HepG2 (cell line): Measurements from ENCODE around the gene CDK10. TPM values are rescaled to one million over a fixed set of nuclear protein-coding genes. Genes with fewer than 3 reads are reported as not detected.
A peak's percentile ranks its signal among the peaks of the same experiment; 100 is the strongest.

Source experiments
- ARNTL ChIP-seq: sonication (generic); formaldehyde crosslinking; IDR thresholded peaks from 2 replicates; pipeline ENCODE4 v1.4.0; 2020; ENCODE audit warnings: mild to moderate bottlenecking, missing genetic modification reagents
- CCAR2 ChIP-seq: fragments of 200-400 bp; formaldehyde crosslinking; optimal IDR thresholded peaks from 2 replicates; pipeline ENCODE3; 2018; ENCODE audit warnings: low read depth, mild to moderate bottlenecking, low read length, moderate library complexity
- MAFF ChIP-seq: IDR thresholded peaks from 2 replicates; pipeline ENCODE4 v1.6.1; 2011; ENCODE audit warnings: low read depth, low read length, improper control_type of control experiment
- MTF2 ChIP-seq: sonication (generic); formaldehyde crosslinking; IDR thresholded peaks from 2 replicates; pipeline ENCODE4 v1.5.0; 2020; ENCODE audit warnings: missing genetic modification reagents, borderline replicate concordance
- MXI1 ChIP-seq: IDR thresholded peaks from 3 replicates; pipeline ENCODE4 v1.6.1; 2012; ENCODE audit warnings: low read depth, low read length, inconsistent platforms, borderline replicate concordance
- REL ChIP-seq: sonication (generic); formaldehyde crosslinking; conservative IDR thresholded peaks from 2 replicates; pipeline ENCODE4 v1.8.0; 2022; ENCODE audit warnings: mild to moderate bottlenecking, missing genetic modification reagents, moderate library complexity
- SCMH1 ChIP-seq: sonication (generic); formaldehyde crosslinking; IDR thresholded peaks from 2 replicates; pipeline ENCODE4 v1.9.0; 2021; ENCODE audit warnings: missing genetic modification reagents, mild to moderate bottlenecking, borderline replicate concordance
- ZFP37 ChIP-seq: sonication (generic); formaldehyde crosslinking; IDR thresholded peaks from 2 replicates; pipeline ENCODE4 v1.4.0; 2020; ENCODE audit warnings: missing genetic modification reagents, borderline replicate concordance
- ZNF12 ChIP-seq: sonication (generic); formaldehyde crosslinking; IDR thresholded peaks from 2 replicates; pipeline ENCODE4 v1.5.0; 2020; ENCODE audit warnings: missing genetic modification reagents
- ZNF572 ChIP-seq: sonication (generic); formaldehyde crosslinking; IDR thresholded peaks from 2 replicates; pipeline ENCODE4 v1.5.1; 2020; ENCODE audit warnings: mild to moderate bottlenecking, missing genetic modification reagents
- ZSCAN12 ChIP-seq: sonication (generic); formaldehyde crosslinking; IDR thresholded peaks from 2 replicates; pipeline ENCODE4 v1.9.0; 2021; ENCODE audit warnings: mild to moderate bottlenecking, missing genetic modification reagents
- polyA plus RNA-seq, 8 experiments: library from polyadenylated mRNA; depleted of rRNA in 3 of 8; stranded (reverse) in 7 of 8; unstranded in 1 of 8; fragments of >200 nt; fragmentation: Illumina TruSeq in 4 of 8; extraction: Trizol in 4 of 8; gene quantifications; 2 replicates each; pipeline versions ENCODE4 v1.2.1 to v1.2.3, GENCODE V29; 2011 to 2016; ENCODE audit warnings: low read depth in 4 of 8, missing spikeins in 1 of 8, mixed read lengths in 1 of 8; ENCODE audit not compliant: insufficient read depth in 1 of 8
- total RNA-seq, 5 experiments: library from RNA; depleted of rRNA; stranded (reverse); fragments of >200 nt; fragmentation: Illumina TruSeq; extraction: Trizol; gene quantifications; 2 replicates each; pipeline ENCODE4 v1.2.3, GENCODE V29; 2016; ENCODE audit warnings: low read depth in 1 of 5
- TF ChIP-seq, protein P1 (sequence below): sonication (generic); formaldehyde crosslinking; IDR thresholded peaks from 2 replicates; pipeline ENCODE4 v1.5.1; 2020; ENCODE audit warnings: missing genetic modification reagents, mild to moderate bottlenecking, borderline replicate concordance
- TF ChIP-seq, protein P2 (sequence below): sonication (generic); formaldehyde crosslinking; IDR thresholded peaks from 2 replicates; pipeline ENCODE4 v1.5.0; 2020; ENCODE audit warnings: mild to moderate bottlenecking, missing genetic modification reagents, borderline replicate concordance
- TF ChIP-seq, protein P3 (sequence below): IDR thresholded peaks from 2 replicates; pipeline ENCODE4 v1.6.1; 2018; ENCODE audit warnings: missing genetic modification reagents, mild to moderate bottlenecking, missing compliant biosample characterization

CDK10 gene
- total and polyA plus RNA-seq, 2 of the 13 experiments (the other 11 are each of a cell fraction or from before 2014, with no cell fraction given), result 2.5 to 3.9 TPM

DNA sequence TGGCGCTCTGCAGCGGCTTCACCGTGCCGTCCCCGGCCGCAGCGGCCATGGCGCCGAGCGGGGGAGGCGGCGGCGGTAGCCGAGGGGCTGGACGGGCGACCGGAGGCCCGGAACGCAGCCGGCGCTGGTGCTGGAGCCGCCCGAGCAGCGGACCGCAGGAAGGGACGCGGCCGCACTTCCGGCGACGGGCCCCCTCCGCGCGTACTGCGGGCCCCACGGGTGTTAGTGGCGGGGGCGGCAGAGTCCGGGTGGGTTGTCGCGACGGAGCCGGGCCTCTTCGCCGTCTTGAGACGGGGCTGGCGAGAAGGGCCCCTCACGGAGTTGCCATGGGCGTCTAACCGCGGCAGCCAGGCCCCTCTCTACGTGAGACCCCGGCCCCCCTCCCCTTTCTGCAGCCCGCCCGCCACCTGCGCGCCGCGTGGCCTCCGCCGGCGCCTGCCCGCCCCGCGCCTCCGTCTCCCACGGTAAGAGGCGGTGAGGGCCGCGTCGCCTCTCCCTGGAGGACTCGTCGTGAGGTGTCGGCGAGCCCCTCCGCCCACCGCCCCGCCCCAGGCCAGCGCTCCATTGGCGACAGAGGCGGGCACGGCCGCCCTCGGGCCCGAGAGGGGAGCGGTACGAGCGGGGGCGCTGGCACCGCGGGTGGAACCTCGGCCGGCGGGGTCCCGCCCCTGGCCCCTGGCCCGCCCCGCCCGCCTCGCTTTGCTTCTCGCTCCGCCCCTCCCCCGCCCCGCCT, 34.5 kb downstream of the CDK10 start, which contains the start of the genes VPS9D1 and ZNF276 (continued):
- TF ChIP-seq, protein P1, sequence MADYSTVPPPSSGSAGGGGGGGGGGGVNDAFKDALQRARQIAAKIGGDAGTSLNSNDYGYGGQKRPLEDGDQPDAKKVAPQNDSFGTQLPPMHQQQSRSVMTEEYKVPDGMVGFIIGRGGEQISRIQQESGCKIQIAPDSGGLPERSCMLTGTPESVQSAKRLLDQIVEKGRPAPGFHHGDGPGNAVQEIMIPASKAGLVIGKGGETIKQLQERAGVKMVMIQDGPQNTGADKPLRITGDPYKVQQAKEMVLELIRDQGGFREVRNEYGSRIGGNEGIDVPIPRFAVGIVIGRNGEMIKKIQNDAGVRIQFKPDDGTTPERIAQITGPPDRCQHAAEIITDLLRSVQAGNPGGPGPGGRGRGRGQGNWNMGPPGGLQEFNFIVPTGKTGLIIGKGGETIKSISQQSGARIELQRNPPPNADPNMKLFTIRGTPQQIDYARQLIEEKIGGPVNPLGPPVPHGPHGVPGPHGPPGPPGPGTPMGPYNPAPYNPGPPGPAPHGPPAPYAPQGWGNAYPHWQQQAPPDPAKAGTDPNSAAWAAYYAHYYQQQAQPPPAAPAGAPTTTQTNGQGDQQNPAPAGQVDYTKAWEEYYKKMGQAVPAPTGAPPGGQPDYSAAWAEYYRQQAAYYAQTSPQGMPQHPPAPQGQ (CRISPR knock-in tag), result peak; percentile 52; the same call in 1 of the 2 replicates
- TF ChIP-seq SCMH1 (CRISPR knock-in tag) (no peak), ZSCAN12 (peak; percentile 32), ARNTL (CRISPR knock-in tag) (peak; percentile 68), ZNF572 (CRISPR knock-in tag) (no peak), CCAR2 (peak; percentile 75), MXI1 (peak; percentile 69; the same call in 2 of the 3 replicates), ZFP37 (CRISPR knock-in tag) (no peak), MAFF (no peak), MTF2 (peak; percentile 46; the same call in 1 of the 2 replicates), REL (CRISPR knock-in tag) (no peak; the same call in none of the 2 replicates), ZNF12 (CRISPR knock-in tag) (no peak)
- TF ChIP-seq, protein P2, sequence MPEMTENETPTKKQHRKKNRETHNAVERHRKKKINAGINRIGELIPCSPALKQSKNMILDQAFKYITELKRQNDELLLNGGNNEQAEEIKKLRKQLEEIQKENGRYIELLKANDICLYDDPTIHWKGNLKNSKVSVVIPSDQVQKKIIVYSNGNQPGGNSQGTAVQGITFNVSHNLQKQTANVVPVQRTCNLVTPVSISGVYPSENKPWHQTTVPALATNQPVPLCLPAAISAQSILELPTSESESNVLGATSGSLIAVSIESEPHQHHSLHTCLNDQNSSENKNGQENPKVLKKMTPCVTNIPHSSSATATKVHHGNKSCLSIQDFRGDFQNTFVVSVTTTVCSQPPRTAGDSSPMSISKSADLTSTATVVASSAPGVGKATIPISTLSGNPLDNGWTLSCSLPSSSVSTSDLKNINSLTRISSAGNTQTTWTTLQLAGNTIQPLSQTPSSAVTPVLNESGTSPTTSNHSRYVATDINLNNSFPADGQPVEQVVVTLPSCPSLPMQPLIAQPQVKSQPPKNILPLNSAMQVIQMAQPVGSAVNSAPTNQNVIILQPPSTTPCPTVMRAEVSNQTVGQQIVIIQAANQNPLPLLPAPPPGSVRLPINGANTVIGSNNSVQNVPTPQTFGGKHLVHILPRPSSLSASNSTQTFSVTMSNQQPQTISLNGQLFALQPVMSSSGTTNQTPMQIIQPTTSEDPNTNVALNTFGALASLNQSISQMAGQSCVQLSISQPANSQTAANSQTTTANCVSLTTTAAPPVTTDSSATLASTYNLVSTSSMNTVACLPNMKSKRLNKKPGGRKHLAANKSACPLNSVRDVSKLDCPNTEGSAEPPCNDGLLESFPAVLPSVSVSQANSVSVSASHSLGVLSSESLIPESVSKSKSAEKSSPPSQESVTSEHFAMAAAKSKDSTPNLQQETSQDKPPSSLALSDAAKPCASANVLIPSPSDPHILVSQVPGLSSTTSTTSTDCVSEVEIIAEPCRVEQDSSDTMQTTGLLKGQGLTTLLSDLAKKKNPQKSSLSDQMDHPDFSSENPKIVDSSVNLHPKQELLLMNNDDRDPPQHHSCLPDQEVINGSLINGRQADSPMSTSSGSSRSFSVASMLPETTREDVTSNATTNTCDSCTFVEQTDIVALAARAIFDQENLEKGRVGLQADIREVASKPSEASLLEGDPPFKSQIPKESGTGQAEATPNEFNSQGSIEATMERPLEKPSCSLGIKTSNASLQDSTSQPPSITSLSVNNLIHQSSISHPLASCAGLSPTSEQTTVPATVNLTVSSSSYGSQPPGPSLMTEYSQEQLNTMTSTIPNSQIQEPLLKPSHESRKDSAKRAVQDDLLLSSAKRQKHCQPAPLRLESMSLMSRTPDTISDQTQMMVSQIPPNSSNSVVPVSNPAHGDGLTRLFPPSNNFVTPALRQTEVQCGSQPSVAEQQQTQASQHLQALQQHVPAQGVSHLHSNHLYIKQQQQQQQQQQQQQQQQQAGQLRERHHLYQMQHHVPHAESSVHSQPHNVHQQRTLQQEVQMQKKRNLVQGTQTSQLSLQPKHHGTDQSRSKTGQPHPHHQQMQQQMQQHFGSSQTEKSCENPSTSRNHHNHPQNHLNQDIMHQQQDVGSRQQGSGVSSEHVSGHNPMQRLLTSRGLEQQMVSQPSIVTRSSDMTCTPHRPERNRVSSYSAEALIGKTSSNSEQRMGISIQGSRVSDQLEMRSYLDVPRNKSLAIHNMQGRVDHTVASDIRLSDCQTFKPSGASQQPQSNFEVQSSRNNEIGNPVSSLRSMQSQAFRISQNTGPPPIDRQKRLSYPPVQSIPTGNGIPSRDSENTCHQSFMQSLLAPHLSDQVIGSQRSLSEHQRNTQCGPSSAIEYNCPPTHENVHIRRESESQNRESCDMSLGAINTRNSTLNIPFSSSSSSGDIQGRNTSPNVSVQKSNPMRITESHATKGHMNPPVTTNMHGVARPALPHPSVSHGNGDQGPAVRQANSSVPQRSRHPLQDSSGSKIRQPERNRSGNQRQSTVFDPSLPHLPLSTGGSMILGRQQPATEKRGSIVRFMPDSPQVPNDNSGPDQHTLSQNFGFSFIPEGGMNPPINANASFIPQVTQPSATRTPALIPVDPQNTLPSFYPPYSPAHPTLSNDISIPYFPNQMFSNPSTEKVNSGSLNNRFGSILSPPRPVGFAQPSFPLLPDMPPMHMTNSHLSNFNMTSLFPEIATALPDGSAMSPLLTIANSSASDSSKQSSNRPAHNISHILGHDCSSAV, result 0 out of 2 replicates have a peak, but pooled peaks have one; percentile 66
- TF ChIP-seq, protein P3, sequence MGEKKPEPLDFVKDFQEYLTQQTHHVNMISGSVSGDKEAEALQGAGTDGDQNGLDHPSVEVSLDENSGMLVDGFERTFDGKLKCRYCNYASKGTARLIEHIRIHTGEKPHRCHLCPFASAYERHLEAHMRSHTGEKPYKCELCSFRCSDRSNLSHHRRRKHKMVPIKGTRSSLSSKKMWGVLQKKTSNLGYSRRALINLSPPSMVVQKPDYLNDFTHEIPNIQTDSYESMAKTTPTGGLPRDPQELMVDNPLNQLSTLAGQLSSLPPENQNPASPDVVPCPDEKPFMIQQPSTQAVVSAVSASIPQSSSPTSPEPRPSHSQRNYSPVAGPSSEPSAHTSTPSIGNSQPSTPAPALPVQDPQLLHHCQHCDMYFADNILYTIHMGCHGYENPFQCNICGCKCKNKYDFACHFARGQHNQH (CRISPR knock-in tag), result peak; percentile 64; the same call in 1 of the 2 replicates
